K562 (cell line): ENCODE data around the gene UQCRC1. TPM values are rescaled to one million over a fixed set of nuclear protein-coding genes. Genes with fewer than 3 reads are reported as not detected.

Experiments
- ATAC-seq: fragments of 200-7000 bp; cut with Tn5 transposase; 3 replicates; pipeline ENCODE4 v1.9.1; 2020; ENCODE audit warnings: moderate library complexity
- BruUV-seq: library from RNA; stranded (reverse); fragments of 400-500 nt; replicated peaks from 2 replicates; lab custom pipeline; 2021; lab: Mats Ljungman, UMichigan
- CTCF ChIA-PET: fragments of 300-600 bp; formaldehyde crosslinking; extraction: SDS; loops from one replicate; lab custom pipeline; 2021; ENCODE audit warnings: low intra/inter-chr PET ratio; lab: Yijun Ruan, JAX
- POLR2A ChIA-PET: fragments of 300-600, 350-650 bp; sonication (Branson Sonifier 250); formaldehyde crosslinking; extraction: SDS; loops from one replicate; lab custom pipeline; 2021; ENCODE audit warnings: antibody characterized with exemption, inconsistent platforms; lab: Yijun Ruan, JAX
- DNase-seq, 4 experiments: peaks; one replicate each; pipeline versions ENCODE4 v3.0.0 to v3.0.0-alpha.2; 2011 to 2018; ENCODE audit warnings: low spot score in 3 of 4, mixed read lengths in 3 of 4; ENCODE audit errors: extremely low read depth in 1 of 4
- FAIRE-seq: peaks from 2 replicates; lab custom pipeline; 2011; peaks lifted over from hg19 to GRCh38; lab: Jason Lieb, UNC
- H2AFZ ChIP-seq: 2 replicates; pipeline ENCODE4 v1.6.0; 2011; ENCODE audit warnings: low read depth, low read length, control low read depth, inconsistent platforms
- H3K27ac ChIP-seq: fragments of 200-600 bp; 3 replicates; pipeline ENCODE4 v1.8.0; 2011; ENCODE audit warnings: low read depth, mild to moderate bottlenecking, control low read depth, inconsistent platforms, low read length, moderate library complexity, mixed read lengths; ENCODE audit errors: extremely low read depth
- H3K27me3 ChIP-seq, 2 experiments: fragments of 300-600 bp in 1 of 2; 2 replicates in 1 of 2; 3 replicates in 1 of 2; pipeline versions ENCODE4 v1.6.0 to v1.8.0; 2011; ENCODE audit warnings: inconsistent platforms in 2 of 2, low read length in 2 of 2, mild to moderate bottlenecking in 1 of 2, mixed read lengths in 1 of 2, moderate library complexity in 1 of 2; ENCODE audit not compliant: control insufficient read depth in 2 of 2, insufficient read depth in 2 of 2
- H3K36me3 ChIP-seq: fragments of 300-600 bp; 3 replicates; pipeline ENCODE4 v1.8.0; 2011; ENCODE audit warnings: mild to moderate bottlenecking, low read length, inconsistent platforms; ENCODE audit not compliant: control insufficient read depth, insufficient read depth
- H3K4me1 ChIP-seq, 2 experiments: fragments of 200-600 bp in 1 of 2; replicated peaks in 1 of 2; 2 replicates in 1 of 2; 3 replicates in 1 of 2; pipeline versions ENCODE4 v1.5.1 to v1.8.0; 2011; ENCODE audit warnings: inconsistent platforms in 2 of 2, low read length in 2 of 2, mild to moderate bottlenecking in 1 of 2, mixed read lengths in 1 of 2, moderate library complexity in 1 of 2; ENCODE audit not compliant: control insufficient read depth in 2 of 2, insufficient read depth in 2 of 2
- H3K4me2 ChIP-seq: 2 replicates; pipeline ENCODE4 v1.6.1; 2011; ENCODE audit warnings: low read length, control low read depth, inconsistent platforms, mixed read lengths; ENCODE audit not compliant: insufficient read depth
- H3K4me3 ChIP-seq: fragments of 200-600 bp; sonication (generic), shearing (Covaris generic); 2 replicates; pipeline ENCODE4 v1.5.1; 2016; ENCODE audit warnings: control low read depth, inconsistent platforms
- H3K79me2 ChIP-seq: fragments of 200-600 bp; 3 replicates; pipeline ENCODE4 v1.8.0; 2011; ENCODE audit warnings: low read length, inconsistent platforms; ENCODE audit not compliant: control insufficient read depth, insufficient read depth
- H3K9ac ChIP-seq, 2 experiments: 2 replicates each; pipeline versions ENCODE4 v1.6.0 to v1.6.1; 2011; ENCODE audit warnings: low read depth in 2 of 2, low read length in 2 of 2, control low read depth in 1 of 2, inconsistent platforms in 1 of 2, mild to moderate bottlenecking in 1 of 2, mixed read lengths in 1 of 2; ENCODE audit not compliant: insufficient read depth in 1 of 2
- H3K9me1 ChIP-seq: one replicate; pipeline ENCODE4 v1.6.0; 2011; ENCODE audit warnings: inconsistent platforms, mild to moderate bottlenecking, low read length, moderate library complexity; ENCODE audit not compliant: control insufficient read depth, insufficient read depth
- H3K9me3 ChIP-seq: replicated peaks from 2 replicates; pipeline ENCODE4 v1.5.1; 2011; ENCODE audit warnings: low read depth, low read length, inconsistent platforms; ENCODE audit not compliant: control insufficient read depth, insufficient read depth
- H4K20me1 ChIP-seq: replicated peaks from 2 replicates; pipeline ENCODE4 v1.6.1; 2011; ENCODE audit warnings: low read length, inconsistent platforms, mixed read lengths; ENCODE audit not compliant: control insufficient read depth, insufficient read depth
- ELF4 ChIP-seq: fragments of 450-650 bp; formaldehyde crosslinking; IDR thresholded peaks from 2 replicates; pipeline ENCODE4 v1.4.0; 2022; ENCODE audit warnings: missing genetic modification characterization
- KDM2B ChIP-seq: fragments of 250-450 bp; sonication (Bioruptor Pico); IDR thresholded peaks from 2 replicates; pipeline ENCODE4 v1.8.0; 2021; ENCODE audit warnings: mild to moderate bottlenecking, moderate library complexity
- NEUROD1 ChIP-seq: fragments of 150-350 bp; IDR thresholded peaks from 2 replicates; pipeline ENCODE4 v1.6.1; 2014; ENCODE audit warnings: borderline replicate concordance, low read length, low read depth; ENCODE audit not compliant: partially characterized antibody
- POU5F1 ChIP-seq: fragments of 150-350 bp; IDR thresholded peaks from 2 replicates; pipeline ENCODE4 v1.6.1; 2014; ENCODE audit warnings: borderline replicate concordance, low read length, low read depth, mild to moderate bottlenecking; ENCODE audit not compliant: partially characterized antibody
- RB1 ChIP-seq: fragments of 450-650 bp; IDR thresholded peaks from 2 replicates; pipeline ENCODE4 v1.6.1; 2017; ENCODE audit warnings: low read depth, mild to moderate bottlenecking
- RBM25 ChIP-seq: fragments of 200-400 bp; formaldehyde crosslinking; IDR thresholded peaks from 2 replicates; pipeline ENCODE4 v1.6.1; 2018; ENCODE audit warnings: low read length, low read depth, moderate library complexity; ENCODE audit not compliant: severe bottlenecking
- SAP30 ChIP-seq: fragments of 200-600 bp; sonication (generic); IDR thresholded peaks from 2 replicates; pipeline ENCODE4 v1.6.1; 2012; ENCODE audit warnings: borderline replicate concordance, low read depth, mild to moderate bottlenecking, moderate library complexity, low read length, control low read depth, inconsistent platforms; ENCODE audit not compliant: insufficient read depth, poor library complexity, severe bottlenecking
- TAF9B ChIP-seq: fragments of 450-650 bp; IDR thresholded peaks from 2 replicates; pipeline ENCODE4 v1.6.1; 2018; ENCODE audit warnings: mild to moderate bottlenecking; ENCODE audit not compliant: partially characterized antibody
- ZNF408 ChIP-seq: fragments of 250-450 bp; sonication (Bioruptor Pico); IDR thresholded peaks from 2 replicates; pipeline ENCODE4 v1.4.0; 2020; ENCODE audit warnings: low read depth, mild to moderate bottlenecking, moderate library complexity
- WGBS: fragments of 100-300 bp; shearing (Covaris generic); methylation state at CpG from one replicate; pipeline ENCODE4 v1.1.6; 2016; ENCODE audit warnings: low coverage, mixed read lengths; ENCODE audit not compliant: insufficient coverage; ENCODE audit errors: missing lambda C conversion rate; 5-methylcytosine and 5-hydroxymethylcytosine counted together
- in situ Hi-C: fragments of 300-500 bp; cut with MboI; formaldehyde crosslinking; loops from 4 replicates; pipeline ENCODE4 v1.15.0; 2018; ENCODE audit warnings: inconsistent platforms, mixed read lengths
- intact Hi-C: fragments of 100-400 bp; cut with micrococcal nuclease; formaldehyde crosslinking; loops from 2 replicates; pipeline ENCODE4 v1.14.2; 2022
- polyA plus RNA-seq, 8 experiments: library from polyadenylated mRNA; depleted of rRNA in 4 of 8; stranded (reverse) in 5 of 8; unstranded in 3 of 8; fragments of >200 nt; fragmentation: Nextera tagmentation in 2 of 8; fragmentation: Illumina TruSeq in 1 of 8; extraction: Ambion mirVana in 2 of 8; extraction: Trizol in 1 of 8; gene quantifications; 2 replicates each; pipeline versions ENCODE4 v1.2.1 to v1.2.3, GENCODE V29; 2011 to 2014; ENCODE audit warnings: inconsistent platforms in 1 of 8, missing spikeins in 1 of 8
- total RNA-seq, 7 experiments: library from RNA; depleted of rRNA in 6 of 7; stranded (reverse); fragments of >200 nt in 6 of 7; fragmentation: Illumina TruSeq in 2 of 7; extraction: Trizol in 2 of 7; gene quantifications; 2 replicates each; pipeline versions ENCODE4 v1.2.1 to v1.2.3, GENCODE V29; 2011 to 2021; ENCODE audit warnings: low replicate concordance in 1 of 7
- TF ChIP-seq, protein P1 (sequence below): sonication (generic); formaldehyde crosslinking; IDR thresholded peaks from 2 replicates; pipeline ENCODE4 v1.4.0; 2020; ENCODE audit warnings: mild to moderate bottlenecking, missing genetic modification reagents
- TF ChIP-seq, protein P2 (sequence below): sonication (generic); formaldehyde crosslinking; IDR thresholded peaks from 2 replicates; pipeline ENCODE4 v1.8.1; 2023; ENCODE audit warnings: mild to moderate bottlenecking, missing genetic modification reagents
- TF ChIP-seq, protein P3 (sequence below): fragments of 250-450 bp; sonication (Bioruptor Pico); IDR thresholded peaks from 2 replicates; pipeline ENCODE4 v1.8.0; 2022; ENCODE audit warnings: inconsistent platforms
- TF ChIP-seq, protein P4 (sequence below): fragments of 450-650 bp; formaldehyde crosslinking; IDR thresholded peaks from 2 replicates; pipeline ENCODE4 v1.4.0; 2020; ENCODE audit warnings: mild to moderate bottlenecking

The UQCRC1 gene
- total and polyA plus RNA-seq, 9 of the 15 experiments (the other 6 are each of a cell fraction or from before 2014, with no cell fraction given), result 125 to 424 (median 268) TPM

DNA sequence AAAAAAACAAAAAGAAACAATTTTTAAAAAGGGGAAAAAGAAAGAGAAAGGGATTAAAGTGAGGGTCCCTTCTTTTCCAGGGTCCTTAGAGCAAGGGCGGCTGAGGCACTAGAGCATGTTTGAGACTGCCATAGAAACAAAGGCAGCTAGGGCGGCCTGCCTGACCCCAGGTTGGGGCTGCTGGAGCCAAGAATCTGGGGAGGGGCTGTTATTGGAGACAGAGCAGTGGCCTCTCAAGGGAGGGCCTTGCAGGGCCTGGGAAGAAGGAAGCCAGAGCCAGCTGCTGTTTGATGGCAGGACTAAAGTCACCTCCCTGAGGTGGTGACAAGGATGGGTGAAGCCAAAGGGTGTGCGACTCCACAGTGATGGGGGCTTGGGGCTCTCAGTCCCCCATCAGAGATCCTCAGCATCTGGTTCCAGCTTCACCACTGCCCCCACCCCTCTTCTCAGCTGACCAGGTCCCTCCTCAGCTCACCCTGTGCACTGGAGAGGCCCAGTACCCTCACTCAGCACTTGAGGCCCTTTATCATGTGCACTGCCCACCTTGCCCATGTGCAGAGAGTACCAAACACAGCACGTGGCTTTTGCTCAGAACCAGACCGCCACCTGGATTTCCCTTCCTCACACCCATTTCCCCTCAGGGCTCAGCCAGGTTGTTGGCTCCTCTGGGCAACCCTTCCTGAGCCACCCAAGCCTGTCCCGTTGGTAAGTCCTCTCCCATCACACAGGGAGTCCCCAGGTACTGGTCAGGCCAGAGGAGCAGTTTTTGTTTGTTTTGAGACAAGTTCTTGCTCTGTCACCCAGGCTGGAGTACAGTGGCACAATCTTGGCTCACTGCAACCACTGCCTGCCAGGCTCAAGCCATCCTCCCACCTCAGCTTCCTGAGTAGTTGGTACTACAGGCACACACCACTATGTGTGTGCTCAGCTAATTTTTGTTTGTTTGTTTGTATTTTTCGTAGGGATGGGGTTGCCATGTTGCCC is 10.4 kb upstream of the UQCRC1 start:
- no peak overlapping the region for H3K9ac ChIP-seq
- no TSS peak for BruUV-seq
- peaks cover 0 to 7% of the 10 kb centered on the region in 2 experiments; a peak in 2 of 5 replicates for H3K4me1 ChIP-seq
- no peaks in the 10 kb centered on the region; the same call in 2 of the 3 replicates for H3K36me3 ChIP-seq
- ChIA-PET POLR2A (interaction anchor here (1.1 kb wide), 1 partner anchor 15 kb away, joined by 5 read pairs; the partner anchor contains the start of gene SLC26A6), CTCF (no interaction called here)
- H2AFZ ChIP-seq, result no peak overlapping the region
- no peak overlapping the region for H3K27ac ChIP-seq
- in situ Hi-C loops (no loop called here), intact Hi-C loops (no loop called here)
- H4K20me1 ChIP-seq, result no peaks in the 10 kb centered on the region
- H3K9me3 ChIP-seq, result peaks cover 6% of the 10 kb centered on the region; the same call in 1 of the 2 replicates
- FAIRE-seq (no peak), ATAC-seq (no peak), DNase-seq (no peak)
- no peak overlapping the region for H3K4me2 ChIP-seq
- H3K4me3 ChIP-seq, result no peak overlapping the region
- no peaks in the 10 kb centered on the region for H3K27me3 ChIP-seq
- H3K9me1 ChIP-seq, result no peaks in the 10 kb centered on the region
- H3K79me2 ChIP-seq, result no peaks in the 10 kb centered on the region
- 20% methylated on average over 6 of the region's 7 CpGs for WGBS
- TF ChIP-seq, protein P1, sequence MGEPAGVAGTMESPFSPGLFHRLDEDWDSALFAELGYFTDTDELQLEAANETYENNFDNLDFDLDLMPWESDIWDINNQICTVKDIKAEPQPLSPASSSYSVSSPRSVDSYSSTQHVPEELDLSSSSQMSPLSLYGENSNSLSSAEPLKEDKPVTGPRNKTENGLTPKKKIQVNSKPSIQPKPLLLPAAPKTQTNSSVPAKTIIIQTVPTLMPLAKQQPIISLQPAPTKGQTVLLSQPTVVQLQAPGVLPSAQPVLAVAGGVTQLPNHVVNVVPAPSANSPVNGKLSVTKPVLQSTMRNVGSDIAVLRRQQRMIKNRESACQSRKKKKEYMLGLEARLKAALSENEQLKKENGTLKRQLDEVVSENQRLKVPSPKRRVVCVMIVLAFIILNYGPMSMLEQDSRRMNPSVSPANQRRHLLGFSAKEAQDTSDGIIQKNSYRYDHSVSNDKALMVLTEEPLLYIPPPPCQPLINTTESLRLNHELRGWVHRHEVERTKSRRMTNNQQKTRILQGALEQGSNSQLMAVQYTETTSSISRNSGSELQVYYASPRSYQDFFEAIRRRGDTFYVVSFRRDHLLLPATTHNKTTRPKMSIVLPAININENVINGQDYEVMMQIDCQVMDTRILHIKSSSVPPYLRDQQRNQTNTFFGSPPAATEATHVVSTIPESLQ (CRISPR knock-in tag), result no peak
- TF ChIP-seq NEUROD1, result no peak
- TF ChIP-seq, protein P2, sequence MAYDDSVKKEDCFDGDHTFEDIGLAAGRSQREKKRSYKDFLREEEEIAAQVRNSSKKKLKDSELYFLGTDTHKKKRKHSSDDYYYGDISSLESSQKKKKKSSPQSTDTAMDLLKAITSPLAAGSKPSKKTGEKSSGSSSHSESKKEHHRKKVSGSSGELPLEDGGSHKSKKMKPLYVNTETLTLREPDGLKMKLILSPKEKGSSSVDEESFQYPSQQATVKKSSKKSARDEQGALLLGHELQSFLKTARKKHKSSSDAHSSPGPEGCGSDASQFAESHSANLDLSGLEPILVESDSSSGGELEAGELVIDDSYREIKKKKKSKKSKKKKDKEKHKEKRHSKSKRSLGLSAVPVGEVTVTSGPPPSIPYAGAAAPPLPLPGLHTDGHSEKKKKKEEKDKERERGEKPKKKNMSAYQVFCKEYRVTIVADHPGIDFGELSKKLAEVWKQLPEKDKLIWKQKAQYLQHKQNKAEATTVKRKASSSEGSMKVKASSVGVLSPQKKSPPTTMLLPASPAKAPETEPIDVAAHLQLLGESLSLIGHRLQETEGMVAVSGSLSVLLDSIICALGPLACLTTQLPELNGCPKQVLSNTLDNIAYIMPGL (CRISPR knock-in tag), result no peak
- TF ChIP-seq ELF4 (CRISPR knock-in tag), result no peak
- TF ChIP-seq KDM2B (CRISPR knock-in tag), result no peak
- TF ChIP-seq SAP30, result no peak
- TF ChIP-seq, protein P3, sequence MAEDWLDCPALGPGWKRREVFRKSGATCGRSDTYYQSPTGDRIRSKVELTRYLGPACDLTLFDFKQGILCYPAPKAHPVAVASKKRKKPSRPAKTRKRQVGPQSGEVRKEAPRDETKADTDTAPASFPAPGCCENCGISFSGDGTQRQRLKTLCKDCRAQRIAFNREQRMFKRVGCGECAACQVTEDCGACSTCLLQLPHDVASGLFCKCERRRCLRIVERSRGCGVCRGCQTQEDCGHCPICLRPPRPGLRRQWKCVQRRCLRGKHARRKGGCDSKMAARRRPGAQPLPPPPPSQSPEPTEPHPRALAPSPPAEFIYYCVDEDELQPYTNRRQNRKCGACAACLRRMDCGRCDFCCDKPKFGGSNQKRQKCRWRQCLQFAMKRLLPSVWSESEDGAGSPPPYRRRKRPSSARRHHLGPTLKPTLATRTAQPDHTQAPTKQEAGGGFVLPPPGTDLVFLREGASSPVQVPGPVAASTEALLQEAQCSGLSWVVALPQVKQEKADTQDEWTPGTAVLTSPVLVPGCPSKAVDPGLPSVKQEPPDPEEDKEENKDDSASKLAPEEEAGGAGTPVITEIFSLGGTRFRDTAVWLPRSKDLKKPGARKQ (CRISPR knock-in tag), result no peak
- no peak for TF ChIP-seq POU5F1
- no peak for TF ChIP-seq RBM25
- TF ChIP-seq RB1, result no peak
- TF ChIP-seq, protein P4, sequence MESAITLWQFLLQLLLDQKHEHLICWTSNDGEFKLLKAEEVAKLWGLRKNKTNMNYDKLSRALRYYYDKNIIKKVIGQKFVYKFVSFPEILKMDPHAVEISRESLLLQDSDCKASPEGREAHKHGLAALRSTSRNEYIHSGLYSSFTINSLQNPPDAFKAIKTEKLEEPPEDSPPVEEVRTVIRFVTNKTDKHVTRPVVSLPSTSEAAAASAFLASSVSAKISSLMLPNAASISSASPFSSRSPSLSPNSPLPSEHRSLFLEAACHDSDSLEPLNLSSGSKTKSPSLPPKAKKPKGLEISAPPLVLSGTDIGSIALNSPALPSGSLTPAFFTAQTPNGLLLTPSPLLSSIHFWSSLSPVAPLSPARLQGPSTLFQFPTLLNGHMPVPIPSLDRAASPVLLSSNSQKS (CRISPR knock-in tag), result no peak
- TF ChIP-seq ZNF408, result no peak
- no peak for TF ChIP-seq TAF9B
